GM23338 (cell line): Measurements from ENCODE around the gene EPHB2. TPM values are rescaled to one million over a fixed set of nuclear protein-coding genes. Genes with fewer than 3 reads are reported as not detected.
A peak's percentile ranks its signal among the peaks of the same experiment; 100 is the strongest.

ENCODE experiments used
- ATAC-seq: fragments of 200-7000 bp; cut with Tn5 transposase; 3 replicates; pipeline ENCODE4 v1.9.1; 2020
- DNase-seq: peaks from one replicate; pipeline ENCODE4 v3.0.0-alpha.2; 2015; ENCODE audit warnings: low spot score
- H2AFZ ChIP-seq: fragments of 200-600 bp; sonication (generic); 2 replicates; pipeline ENCODE4 v1.8.0; 2016; ENCODE audit warnings: antibody characterized with exemption, mild to moderate bottlenecking, moderate library complexity
- H3F3A ChIP-seq: fragments of 200-600 bp; sonication (generic); replicated peaks from 2 replicates; pipeline ENCODE4 v1.8.0; 2017; ENCODE audit warnings: antibody characterized with exemption, mixed run types, low read depth
- H3K27ac ChIP-seq: fragments of 200-600 bp; sonication (generic); 2 replicates; pipeline ENCODE4 v1.6.1; 2016; ENCODE audit warnings: low read depth
- H3K27me3 ChIP-seq: fragments of 200-600 bp; sonication (generic); 2 replicates; pipeline ENCODE4 v1.8.0; 2016; ENCODE audit warnings: mild to moderate bottlenecking, mixed run types, moderate library complexity; ENCODE audit not compliant: insufficient read depth
- H3K36me3 ChIP-seq: fragments of 200-600 bp; sonication (generic); 2 replicates; pipeline ENCODE4 v1.8.0; 2016; ENCODE audit warnings: mild to moderate bottlenecking; ENCODE audit not compliant: insufficient read depth
- H3K4me1 ChIP-seq: fragments of 200-600 bp; sonication (generic); 2 replicates; pipeline ENCODE4 v1.8.0; 2016; ENCODE audit warnings: mild to moderate bottlenecking, moderate library complexity; ENCODE audit not compliant: insufficient read depth
- H3K4me2 ChIP-seq: fragments of 200-600 bp; sonication (generic); 2 replicates; pipeline ENCODE4 v1.7.1; 2017; ENCODE audit warnings: mixed run types
- H3K4me3 ChIP-seq: fragments of 200-600 bp; sonication (generic); 2 replicates; pipeline ENCODE4 v1.6.1; 2016; ENCODE audit warnings: mixed run types
- H3K79me2 ChIP-seq: fragments of 200-600 bp; sonication (generic); replicated peaks from 2 replicates; pipeline ENCODE4 v1.8.0; 2017; ENCODE audit warnings: mild to moderate bottlenecking; ENCODE audit not compliant: insufficient read depth
- H3K9me2 ChIP-seq: fragments of 200-600 bp; sonication (generic); 2 replicates; pipeline ENCODE4 v1.8.0; 2017; ENCODE audit not compliant: insufficient read depth
- H4K20me1 ChIP-seq: fragments of 200-600 bp; sonication (generic); replicated peaks from 2 replicates; pipeline ENCODE4 v1.8.0; 2017; ENCODE audit warnings: mild to moderate bottlenecking; ENCODE audit not compliant: insufficient read depth
- H3K27ac Mint-ChIP-seq: 2 replicates; pipeline ENCODE4 v1.8.0; 2020; ENCODE audit warnings: inconsistent platforms, mild to moderate bottlenecking, moderate library complexity, mixed read lengths
- H3K27me3 Mint-ChIP-seq: 3 replicates; pipeline ENCODE4 v1.8.0; 2022; ENCODE audit warnings: low read depth, mild to moderate bottlenecking, moderate library complexity, mixed read lengths, inconsistent platforms; ENCODE audit not compliant: insufficient read depth, poor library complexity
- H3K36me3 Mint-ChIP-seq: 3 replicates; pipeline ENCODE4 v1.8.0; 2021; ENCODE audit warnings: low read depth, mild to moderate bottlenecking, inconsistent platforms, moderate library complexity, mixed read lengths
- H3K4me1 Mint-ChIP-seq: 3 replicates; pipeline ENCODE4 v1.8.0; 2020; ENCODE audit warnings: mild to moderate bottlenecking, inconsistent platforms, mixed read lengths
- H3K4me3 Mint-ChIP-seq: 3 replicates; pipeline ENCODE4 v1.8.0; 2021; ENCODE audit warnings: moderate library complexity, mild to moderate bottlenecking, inconsistent platforms, mixed read lengths
- H3K9me3 Mint-ChIP-seq: 3 replicates; pipeline ENCODE4 v1.8.0; 2020; ENCODE audit warnings: moderate library complexity, mild to moderate bottlenecking, inconsistent platforms, mixed read lengths
- CREB1 ChIP-seq: fragments of 250-450 bp; sonication (Bioruptor Pico); IDR thresholded peaks from 2 replicates; pipeline ENCODE4 v1.5.0; 2020; ENCODE audit warnings: low read depth, mild to moderate bottlenecking, moderate library complexity
- CTCF ChIP-seq, 2 experiments: fragments of 200-600 bp in 1 of 2; sonication (generic) in 1 of 2; conservative IDR thresholded peaks; 2 replicates each; pipeline versions ENCODE4 v1.5.1 to v1.6.1; 2016 to 2017; ENCODE audit warnings: antibody characterized with exemption in 2 of 2, low read depth in 2 of 2, mild to moderate bottlenecking in 2 of 2, moderate library complexity in 1 of 2
- EZH2 ChIP-seq: fragments of 200-600 bp; sonication (generic); IDR thresholded peaks from one replicate; pipeline ENCODE4 v1.8.0; 2017; ENCODE audit warnings: antibody characterized with exemption, mild to moderate bottlenecking, low read depth; ENCODE audit not compliant: unreplicated experiment
- EZH2phosphoT487 ChIP-seq: fragments of 200-600 bp; sonication (generic); IDR thresholded peaks from one replicate; pipeline ENCODE4 v1.8.1; 2018; ENCODE audit warnings: antibody characterized with exemption; ENCODE audit not compliant: unreplicated experiment
- POLR2AphosphoS5 ChIP-seq: IDR thresholded peaks from 2 replicates; pipeline ENCODE4 v1.6.1; 2016; ENCODE audit warnings: antibody characterized with exemption, low read depth
- STAT1 ChIP-seq: IDR thresholded peaks from one replicate; pipeline ENCODE4 v1.6.1; 2016; ENCODE audit warnings: antibody characterized with exemption; ENCODE audit not compliant: unreplicated experiment
- ZNF114 ChIP-seq: fragments of 250-450 bp; sonication (Bioruptor Pico); IDR thresholded peaks from 2 replicates; pipeline ENCODE4 v1.5.0; 2020; ENCODE audit warnings: mild to moderate bottlenecking, moderate library complexity
- ZNF462 ChIP-seq: fragments of 250-450 bp; sonication (Bioruptor Pico); IDR thresholded peaks from 2 replicates; pipeline ENCODE4 v1.5.0; 2020; ENCODE audit warnings: mild to moderate bottlenecking, moderate library complexity
- polyA plus RNA-seq: library from polyadenylated mRNA; unstranded; fragments of >200 nt; fragmentation: Nextera tagmentation; extraction: Ambion mirVana; gene quantifications from 2 replicates; pipeline ENCODE4 v1.2.1, GENCODE V29; 2016
- total RNA-seq: library from RNA; depleted of rRNA; stranded (reverse); fragments of >200 nt; shearing (Covaris generic); gene quantifications from 2 replicates; pipeline ENCODE4 v1.2.3, GENCODE V29; 2014
- TF ChIP-seq, protein P1 (sequence below): IDR thresholded peaks from one replicate; pipeline ENCODE4 v1.6.1; 2018; ENCODE audit warnings: antibody characterized with exemption; ENCODE audit not compliant: unreplicated experiment
- TF ChIP-seq, protein P2 (sequence below): IDR thresholded peaks from 2 replicates; pipeline ENCODE4 v1.6.1; 2016; ENCODE audit warnings: antibody characterized with exemption

The EPHB2 gene
- total and polyA plus RNA-seq, 2 experiments from 2014 or later, result 4.1 to 20.1 TPM

DNA sequence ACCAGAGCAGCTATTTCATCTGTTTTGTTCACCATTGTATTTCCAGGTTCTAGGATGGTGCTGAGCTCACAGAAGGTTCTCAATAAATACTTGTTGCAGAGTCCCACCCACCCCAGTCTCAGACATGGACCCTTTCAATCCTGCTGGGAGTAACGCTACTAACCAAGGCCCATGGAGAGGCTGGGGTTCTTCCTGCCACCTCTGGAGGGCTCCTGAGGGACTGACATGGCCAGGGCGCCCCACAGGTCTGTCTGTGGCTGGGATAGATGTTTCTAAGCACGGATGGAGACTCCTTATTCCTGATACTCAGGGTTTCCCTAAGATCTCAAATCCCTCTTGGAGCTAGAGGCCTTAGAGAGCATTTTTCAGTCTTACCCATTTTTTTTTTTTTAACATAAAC lies 87.4 kb downstream of the EPHB2 start:
- Histone ChIP-seq H3K9me2 (no peaks in the 10 kb centered on the region), H3K27me3 (no peaks in the 10 kb centered on the region), H3K4me2 (no peak overlapping the region), H3K4me1 (peaks cover 13% of the 10 kb centered on the region; the same call in 1 of the 2 replicates), H3F3A (no peaks in the 10 kb centered on the region), H3K27ac (no peak overlapping the region), H3K4me3 (no peak overlapping the region), H3K36me3 (no peaks in the 10 kb centered on the region), H4K20me1 (no peaks in the 10 kb centered on the region), H2AFZ (no peak overlapping the region), H3K79me2 (no peaks in the 10 kb centered on the region)
- ATAC-seq (peak; percentile 41), DNase-seq (no peak)
- H3K36me3 Mint-ChIP-seq, result no peaks in the 10 kb centered on the region
- no peak overlapping the region for H3K27ac Mint-ChIP-seq
- no peak for TF ChIP-seq EZH2phosphoT487
- TF ChIP-seq CTCF (conservative IDR thresholded peaks at IDR 0.05; ENCODE audit: low read depth in 2 of 2), result peak in 1 of 2 experiments; percentile 24; a peak in 1 of 4 replicates
- peaks cover 7% of the 10 kb centered on the region for H3K27me3 Mint-ChIP-seq
- peaks cover 31% of the 10 kb centered on the region for H3K4me1 Mint-ChIP-seq
- no peak overlapping the region for H3K4me3 Mint-ChIP-seq
- H3K9me3 Mint-ChIP-seq, result no peaks in the 10 kb centered on the region; the same call in 2 of the 3 replicates

DNA sequence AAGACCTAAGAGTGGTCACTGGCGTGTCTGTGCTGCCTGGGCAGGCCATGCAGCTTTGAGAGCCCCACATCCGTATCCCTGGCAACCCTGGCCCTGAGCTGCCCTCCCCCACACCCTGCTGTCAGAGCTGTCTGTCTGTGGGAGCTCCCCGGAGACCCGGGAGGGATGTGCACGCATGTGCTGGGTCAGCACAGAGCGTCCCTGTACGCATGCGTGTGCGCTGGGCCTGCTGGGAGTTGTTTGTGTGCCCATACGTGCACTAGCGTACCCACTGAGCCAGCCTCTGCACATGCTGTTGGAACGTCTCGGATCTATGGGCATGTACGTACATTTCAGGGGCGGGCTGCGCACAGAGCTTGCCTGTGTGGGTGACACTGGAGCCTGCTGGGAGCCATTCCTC lies 89.3 kb downstream of the EPHB2 start:
- H3K36me3 Mint-ChIP-seq, result no peaks in the 10 kb centered on the region
- no peaks in the 10 kb centered on the region for H3K9me3 Mint-ChIP-seq
- no peaks in the 10 kb centered on the region for H4K20me1 ChIP-seq
- DNase-seq (no peak), ATAC-seq (no peak)
- H3K4me2 ChIP-seq, result no peak overlapping the region
- H3K4me1 Mint-ChIP-seq, result peaks cover 39% of the 10 kb centered on the region
- no peaks in the 10 kb centered on the region for H3K27me3 ChIP-seq
- H3K79me2 ChIP-seq, result no peaks in the 10 kb centered on the region
- no peak overlapping the region for H3K27ac Mint-ChIP-seq
- H3K4me3 Mint-ChIP-seq, result no peak overlapping the region
- peaks cover 14% of the 10 kb centered on the region for H3K27me3 Mint-ChIP-seq
- H2AFZ ChIP-seq, result no peak overlapping the region
- H3K9me2 ChIP-seq, result no peaks in the 10 kb centered on the region
- H3K4me3 ChIP-seq, result no peak overlapping the region
- H3K27ac ChIP-seq, result no peak overlapping the region
- no peaks in the 10 kb centered on the region for H3F3A ChIP-seq
- H3K4me1 ChIP-seq, result peaks cover 11% of the 10 kb centered on the region; the same call in 1 of the 2 replicates
- H3K36me3 ChIP-seq, result no peaks in the 10 kb centered on the region
- TF ChIP-seq CREB1 (CRISPR knock-in tag), result no peak
- TF ChIP-seq ZNF462 (CRISPR knock-in tag), result no peak
- TF ChIP-seq POLR2AphosphoS5, result no peak
- no peak for TF ChIP-seq STAT1
- no peak for TF ChIP-seq EZH2
- no peak for TF ChIP-seq EZH2phosphoT487
- TF ChIP-seq, protein P1, sequence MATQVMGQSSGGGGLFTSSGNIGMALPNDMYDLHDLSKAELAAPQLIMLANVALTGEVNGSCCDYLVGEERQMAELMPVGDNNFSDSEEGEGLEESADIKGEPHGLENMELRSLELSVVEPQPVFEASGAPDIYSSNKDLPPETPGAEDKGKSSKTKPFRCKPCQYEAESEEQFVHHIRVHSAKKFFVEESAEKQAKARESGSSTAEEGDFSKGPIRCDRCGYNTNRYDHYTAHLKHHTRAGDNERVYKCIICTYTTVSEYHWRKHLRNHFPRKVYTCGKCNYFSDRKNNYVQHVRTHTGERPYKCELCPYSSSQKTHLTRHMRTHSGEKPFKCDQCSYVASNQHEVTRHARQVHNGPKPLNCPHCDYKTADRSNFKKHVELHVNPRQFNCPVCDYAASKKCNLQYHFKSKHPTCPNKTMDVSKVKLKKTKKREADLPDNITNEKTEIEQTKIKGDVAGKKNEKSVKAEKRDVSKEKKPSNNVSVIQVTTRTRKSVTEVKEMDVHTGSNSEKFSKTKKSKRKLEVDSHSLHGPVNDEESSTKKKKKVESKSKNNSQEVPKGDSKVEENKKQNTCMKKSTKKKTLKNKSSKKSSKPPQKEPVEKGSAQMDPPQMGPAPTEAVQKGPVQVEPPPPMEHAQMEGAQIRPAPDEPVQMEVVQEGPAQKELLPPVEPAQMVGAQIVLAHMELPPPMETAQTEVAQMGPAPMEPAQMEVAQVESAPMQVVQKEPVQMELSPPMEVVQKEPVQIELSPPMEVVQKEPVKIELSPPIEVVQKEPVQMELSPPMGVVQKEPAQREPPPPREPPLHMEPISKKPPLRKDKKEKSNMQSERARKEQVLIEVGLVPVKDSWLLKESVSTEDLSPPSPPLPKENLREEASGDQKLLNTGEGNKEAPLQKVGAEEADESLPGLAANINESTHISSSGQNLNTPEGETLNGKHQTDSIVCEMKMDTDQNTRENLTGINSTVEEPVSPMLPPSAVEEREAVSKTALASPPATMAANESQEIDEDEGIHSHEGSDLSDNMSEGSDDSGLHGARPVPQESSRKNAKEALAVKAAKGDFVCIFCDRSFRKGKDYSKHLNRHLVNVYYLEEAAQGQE, result no peak
- TF ChIP-seq ZNF114 (CRISPR knock-in tag), result no peak
- TF ChIP-seq, protein P2, sequence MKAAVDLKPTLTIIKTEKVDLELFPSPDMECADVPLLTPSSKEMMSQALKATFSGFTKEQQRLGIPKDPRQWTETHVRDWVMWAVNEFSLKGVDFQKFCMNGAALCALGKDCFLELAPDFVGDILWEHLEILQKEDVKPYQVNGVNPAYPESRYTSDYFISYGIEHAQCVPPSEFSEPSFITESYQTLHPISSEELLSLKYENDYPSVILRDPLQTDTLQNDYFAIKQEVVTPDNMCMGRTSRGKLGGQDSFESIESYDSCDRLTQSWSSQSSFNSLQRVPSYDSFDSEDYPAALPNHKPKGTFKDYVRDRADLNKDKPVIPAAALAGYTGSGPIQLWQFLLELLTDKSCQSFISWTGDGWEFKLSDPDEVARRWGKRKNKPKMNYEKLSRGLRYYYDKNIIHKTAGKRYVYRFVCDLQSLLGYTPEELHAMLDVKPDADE, result no peak
